Keratinocyte (primary cell): Measurements from ENCODE around the gene SPAG16. TPM values are rescaled to one million over a fixed set of nuclear protein-coding genes. Genes with fewer than 3 reads are reported as not detected.

Experiments used
- DNase-seq: peaks from one replicate; pipeline ENCODE4 v3.0.0-alpha.2; 2011; ENCODE audit warnings: low read depth, missing footprints, low spot score
- FAIRE-seq: peaks from 2 replicates; lab custom pipeline; 2011; peaks lifted over from hg19 to GRCh38; lab: Jason Lieb, UNC
- H2AFZ ChIP-seq: 2 replicates; pipeline ENCODE4 v1.6.0; 2012; ENCODE audit warnings: low read length, control low read depth, inconsistent platforms; ENCODE audit not compliant: control insufficient read depth
- H3K27ac ChIP-seq: 2 replicates; pipeline ENCODE4 v1.5.1; 2011; ENCODE audit warnings: low read length; ENCODE audit not compliant: control insufficient read depth, insufficient read depth
- H3K27me3 ChIP-seq: 3 replicates; pipeline ENCODE4 v1.6.0; 2011; ENCODE audit warnings: low read length; ENCODE audit not compliant: control insufficient read depth, insufficient read depth; ENCODE audit errors: extremely low read depth
- H3K36me3 ChIP-seq, 2 experiments: 2 replicates in 1 of 2; 3 replicates in 1 of 2; pipeline ENCODE4 v1.5.1; 2011; ENCODE audit warnings: low read length in 2 of 2, mild to moderate bottlenecking in 1 of 2; ENCODE audit not compliant: control insufficient read depth in 2 of 2, insufficient read depth in 2 of 2; ENCODE audit errors: extremely low read depth in 1 of 2
- H3K4me1 ChIP-seq: 3 replicates; pipeline ENCODE4 v1.5.1; 2011; ENCODE audit warnings: low read length; ENCODE audit not compliant: control insufficient read depth, insufficient read depth; ENCODE audit errors: extremely low read depth
- H3K4me2 ChIP-seq: 3 replicates; pipeline ENCODE4 v1.6.0; 2011; ENCODE audit warnings: low read depth, low read length; ENCODE audit not compliant: control insufficient read depth, insufficient read depth; ENCODE audit errors: extremely low read depth
- H3K4me3 ChIP-seq, 3 experiments: fragments of 200-600 bp in 1 of 3; sonication (generic) in 1 of 3; 2 replicates in 2 of 3; 3 replicates in 1 of 3; pipeline ENCODE4 v1.5.1; 2011 to 2016; ENCODE audit warnings: low read length in 3 of 3, mild to moderate bottlenecking in 3 of 3, control low read depth in 2 of 3, inconsistent platforms in 1 of 3, low read depth in 1 of 3, mixed read lengths in 1 of 3, mixed run types in 1 of 3, moderate library complexity in 1 of 3; ENCODE audit not compliant: control insufficient read depth in 2 of 3, insufficient read depth in 2 of 3; ENCODE audit errors: extremely low read depth in 1 of 3
- H3K79me2 ChIP-seq: 2 replicates; pipeline ENCODE4 v1.6.0; 2012; ENCODE audit warnings: low read length; ENCODE audit not compliant: control insufficient read depth, insufficient read depth
- H3K9ac ChIP-seq: 3 replicates; pipeline ENCODE4 v1.6.0; 2011; ENCODE audit warnings: low read length; ENCODE audit not compliant: control insufficient read depth, insufficient read depth; ENCODE audit errors: extremely low read depth
- H3K9me1 ChIP-seq: 3 replicates; pipeline ENCODE4 v1.6.0; 2011; ENCODE audit warnings: low read length; ENCODE audit not compliant: control insufficient read depth, insufficient read depth; ENCODE audit errors: extremely low read depth
- H3K9me3 ChIP-seq: 2 replicates; pipeline ENCODE4 v1.5.1; 2012; ENCODE audit warnings: low read depth, low read length; ENCODE audit not compliant: control insufficient read depth
- H4K20me1 ChIP-seq: 3 replicates; pipeline ENCODE4 v1.6.0; 2011; ENCODE audit warnings: low read length; ENCODE audit not compliant: control insufficient read depth, insufficient read depth; ENCODE audit errors: extremely low read depth
- CTCF ChIP-seq, 3 experiments: IDR thresholded peaks in 1 of 3; conservative IDR thresholded peaks in 1 of 3; optimal IDR thresholded peaks in 1 of 3; 2 replicates in 2 of 3; 3 replicates in 1 of 3; pipeline versions ENCODE3 to v1.5.1; 2011; ENCODE audit warnings: low read length in 3 of 3, mild to moderate bottlenecking in 3 of 3, moderate library complexity in 2 of 3, control low read depth in 1 of 3, inconsistent platforms in 1 of 3; ENCODE audit not compliant: insufficient read depth in 2 of 3; ENCODE audit errors: extremely low read depth in 1 of 3
- EZH2 ChIP-seq: IDR thresholded peaks from one replicate; pipeline ENCODE4 v1.6.1; 2012; ENCODE audit warnings: inconsistent platforms, mild to moderate bottlenecking, low read length, moderate library complexity
- dilution Hi-C: fragments of 300-500 bp; cut with MboI; formaldehyde crosslinking; loops from one replicate; pipeline ENCODE4 v1.7.0; 2020; ENCODE audit warnings: low sequenced_read_pairs; ENCODE audit not compliant: extremely low pct_ligation_motif_present
- polyA plus RNA-seq, 5 experiments: library from polyadenylated mRNA; depleted of rRNA in 3 of 5; stranded (reverse) in 3 of 5; stranded (forward) in 1 of 5; unstranded in 1 of 5; fragments of >200 nt; gene quantifications; 1 replicate in 1 of 5; 2 replicates in 3 of 5; 3 replicates in 1 of 5; pipeline versions ENCODE4 v1.2.1 to v1.2.3, GENCODE V29; 2011 to 2012; ENCODE audit warnings: missing spikeins in 2 of 5, low read depth in 1 of 5, low replicate concordance in 1 of 5

Gene SPAG16
- polyA plus RNA-seq, 1 donor (not counting 4 experiments of a cell fraction or from before 2014, with no cell fraction given), result 19.6 TPM

DNA sequence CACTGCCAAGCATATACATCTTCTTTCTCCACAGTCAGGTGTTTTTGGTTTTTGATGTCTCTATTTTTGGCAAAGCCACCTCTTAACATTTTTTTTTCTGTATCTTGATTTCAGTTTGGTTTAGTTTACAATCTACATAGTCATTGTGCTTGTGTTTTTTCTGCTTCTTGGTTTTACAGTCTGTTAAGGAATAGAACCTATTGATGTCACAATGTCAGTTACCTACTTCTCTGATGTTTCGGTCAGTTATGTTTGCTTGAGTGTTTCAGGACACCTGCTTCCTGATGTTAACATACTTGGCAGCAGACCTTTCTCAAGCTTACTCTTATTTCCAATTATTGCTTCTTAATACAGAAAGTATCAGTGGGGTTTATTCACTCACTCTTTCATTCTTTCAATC lies 253.3 kb downstream of the SPAG16 start:
- no peak for DNase-seq
- Histone ChIP-seq H3K79me2 (no peaks in the 10 kb centered on the region), H3K9ac (no peak overlapping the region), H3K27ac (no peak overlapping the region), H3K4me2 (no peak overlapping the region), H3K4me1 (no peaks in the 10 kb centered on the region), H2AFZ (no peak overlapping the region), H3K4me3 (no peak overlapping the region), H3K36me3 (no peaks in the 10 kb centered on the region), H3K9me1 (no peaks in the 10 kb centered on the region), H4K20me1 (no peaks in the 10 kb centered on the region), H3K9me3 (no peaks in the 10 kb centered on the region), H3K27me3 (no peaks in the 10 kb centered on the region)
- TF ChIP-seq EZH2 (no peak), CTCF (optimal IDR thresholded peaks at IDR 0.05 in 1 of 3, IDR thresholded peaks at IDR 0.05 in 1 of 3, conservative IDR thresholded peaks at IDR 0.05 in 1 of 3; ENCODE audit: extremely low read depth in 1 of 3, insufficient read depth in 2 of 3, low read length in 3 of 3) (no peak)
- no peak for FAIRE-seq
- dilution Hi-C loops, result no loop called here

DNA sequence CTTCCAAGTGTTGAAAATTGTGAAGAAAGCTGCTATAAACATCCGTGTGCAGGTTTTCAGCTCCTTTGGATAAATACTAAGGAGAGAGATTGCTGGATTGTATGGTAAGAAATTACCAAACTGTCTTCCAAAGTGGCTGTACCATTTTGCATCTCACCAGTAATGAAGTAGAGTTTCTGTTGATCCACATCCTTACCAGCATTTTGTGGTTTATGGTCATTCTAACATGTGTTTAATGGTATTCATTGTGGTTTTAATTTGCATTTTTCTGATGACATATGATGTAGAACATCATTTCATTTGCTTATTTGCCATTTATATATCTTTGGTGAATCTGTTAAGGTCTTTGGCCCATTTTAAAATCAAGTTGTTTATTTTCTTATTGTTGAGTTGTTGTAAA lies 260.7 kb downstream of the SPAG16 start:
- Histone ChIP-seq H2AFZ (no peak overlapping the region), H3K36me3 (no peaks in the 10 kb centered on the region), H3K9me3 (no peaks in the 10 kb centered on the region), H3K9ac (no peak overlapping the region), H3K4me3 (no peak overlapping the region), H3K9me1 (no peaks in the 10 kb centered on the region), H3K4me2 (no peak overlapping the region), H3K27ac (no peak overlapping the region), H3K27me3 (no peaks in the 10 kb centered on the region), H4K20me1 (no peaks in the 10 kb centered on the region), H3K79me2 (no peaks in the 10 kb centered on the region), H3K4me1 (no peaks in the 10 kb centered on the region)
- dilution Hi-C loops, result no loop called here
- FAIRE-seq (no peak), DNase-seq (no peak)
- no peak for TF ChIP-seq CTCF (optimal IDR thresholded peaks at IDR 0.05 in 1 of 3, IDR thresholded peaks at IDR 0.05 in 1 of 3, conservative IDR thresholded peaks at IDR 0.05 in 1 of 3; ENCODE audit: extremely low read depth in 1 of 3, insufficient read depth in 2 of 3, low read length in 3 of 3)
- TF ChIP-seq EZH2, result no peak
